Measurements from ENCODE around the gene KRTAP10-1. TPM values are rescaled to one million over a fixed set of nuclear protein-coding genes. Genes with fewer than 3 reads are reported as not detected.

KRTAP10-1 gene
- total RNA-seq, 1 experiment from 2014 or later: not detected

GRCh38 chr21:44566403-44566802 is 26.4 kb upstream of the KRTAP10-1 start:
- Histone ChIP-seq H2BK120ac (ENCODE audit: low read depth, low read length, poor library complexity, severe bottlenecking) (no peak overlapping the region), H3K79me1 (ENCODE audit: insufficient read depth, low read depth, low read length, poor library complexity, severe bottlenecking) (no peaks in the 10 kb centered on the region), H2AK5ac (ENCODE audit: insufficient read length, low read length) (no peak overlapping the region), H4K91ac (ENCODE audit: insufficient read length, low read depth, low read length) (no peak overlapping the region), H3K9ac (ENCODE audit: extremely low read depth, insufficient read length, low read length) (no peak overlapping the region), H3K9me3 (ENCODE audit: control insufficient read depth, low read depth, low read length) (no peaks in the 10 kb centered on the region), H3K23ac (ENCODE audit: insufficient read length, low read depth, low read length) (no peak overlapping the region), H2BK12ac (ENCODE audit: insufficient read length, low read depth, low read length) (no peak overlapping the region), H3K27me3 (ENCODE audit: insufficient read depth, low read length) (no peaks in the 10 kb centered on the region), H3K27ac (ENCODE audit: insufficient read length, low read depth, low read length) (no peak overlapping the region), H3K4ac (ENCODE audit: low read depth, low read length) (no peak overlapping the region), H4K5ac (ENCODE audit: insufficient read length, low read depth, low read length) (no peak overlapping the region), H2BK5ac (ENCODE audit: insufficient read length, low read length) (no peak overlapping the region), H3K18ac (ENCODE audit: insufficient read length, low read depth, low read length) (no peak overlapping the region), H4K20me1 (ENCODE audit: control insufficient read depth, insufficient read depth, insufficient read length) (no peaks in the 10 kb centered on the region), H3K4me1 (ENCODE audit: insufficient read depth, low read length) (no peaks in the 10 kb centered on the region), H2AFZ (ENCODE audit: low read length) (no peak overlapping the region), H3K79me2 (ENCODE audit: insufficient read depth, low read length) (no peaks in the 10 kb centered on the region), H3T11ph (ENCODE audit: low read length) (no peak overlapping the region), H3K23me2 (ENCODE audit: insufficient read length, low read depth, low read length, poor library complexity, severe bottlenecking) (no peaks in the 10 kb centered on the region), H3K56ac (ENCODE audit: insufficient read length, low read depth, low read length) (no peak overlapping the region), H4K8ac (replicated peaks; ENCODE audit: insufficient read length, low read depth, low read length) (no peak overlapping the region), H3K14ac (ENCODE audit: insufficient read depth, low read length) (no peak overlapping the region), H3K4me2 (ENCODE audit: insufficient read depth, insufficient read length, low read length) (no peak overlapping the region), H2BK15ac (ENCODE audit: low read depth, low read length) (no peak overlapping the region), H2BK20ac (ENCODE audit: low read depth, low read length, poor library complexity, severe bottlenecking) (no peak overlapping the region)
- no CpG with 5 or more reads among the region's 1 CpG for WGBS (ENCODE audit: extremely low coverage, insufficient read length, low lambda C conversion rate)
- TF ChIP-seq CTCF (conservative IDR thresholded peaks at IDR 0.05): no peak
- no peaks in the 10 kb centered on the region for H3K4me1 Mint-ChIP-seq
- H3K4me3 Mint-ChIP-seq: no peak overlapping the region
- H3K36me3 Mint-ChIP-seq (ENCODE audit: insufficient read depth in 1 of 3, low read depth in 3 of 3): peaks cover 0 to 10% (median 0%) of the 10 kb centered on the region in 3 experiments; a peak in 4 of 7 replicates
- no peak for DNase-seq
- H3K27me3 Mint-ChIP-seq (ENCODE audit: low read depth): peaks cover 11% of the 10 kb centered on the region
- H3K27ac Mint-ChIP-seq: no peak overlapping the region
- H3K9me3 Mint-ChIP-seq: peaks cover 11 to 12% of the 10 kb centered on the region in 2 experiments
